NCI-H2107 (cell line): Measurements from ENCODE around the gene ATP6V1G1.

Experiments used
- DNase-seq: peaks from one replicate; lab custom pipeline; 2025; lab: John Stamatoyannopoulos, UW

Gene ATP6V1G1

DNA sequence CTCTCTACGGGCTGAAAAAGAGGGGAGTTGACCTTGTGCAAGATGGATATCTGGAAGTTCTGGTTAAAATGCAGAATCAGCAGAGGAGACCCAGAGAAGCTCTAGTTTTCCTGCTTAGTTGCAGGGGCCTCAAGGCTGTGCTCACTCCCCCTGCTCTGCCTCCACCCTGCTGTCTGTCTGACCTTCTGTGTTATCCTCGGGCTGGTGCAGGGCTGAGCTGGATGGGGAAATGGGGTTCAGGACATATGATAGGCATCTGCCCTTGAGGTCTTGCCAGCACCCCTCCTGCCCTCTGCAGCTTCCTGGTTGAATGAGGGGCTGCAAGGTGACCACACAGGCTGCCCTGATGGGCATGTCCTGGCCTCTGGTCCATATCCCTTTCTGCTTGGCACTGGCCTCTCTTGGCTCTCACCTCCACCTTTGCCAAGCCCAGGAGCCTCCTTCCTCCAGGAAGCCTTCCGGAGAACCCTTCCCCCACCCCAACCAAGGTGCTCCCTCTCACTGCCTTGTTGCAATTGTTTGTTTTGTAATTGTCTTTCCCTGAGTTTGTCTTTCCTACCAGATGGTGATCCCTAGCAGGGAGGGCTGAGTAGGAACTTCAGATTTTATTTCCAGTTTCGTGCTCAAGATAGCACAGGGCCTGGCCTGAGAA lies 24.8 kb downstream of the ATP6V1G1 start:
- no peak for DNase-seq

DNA sequence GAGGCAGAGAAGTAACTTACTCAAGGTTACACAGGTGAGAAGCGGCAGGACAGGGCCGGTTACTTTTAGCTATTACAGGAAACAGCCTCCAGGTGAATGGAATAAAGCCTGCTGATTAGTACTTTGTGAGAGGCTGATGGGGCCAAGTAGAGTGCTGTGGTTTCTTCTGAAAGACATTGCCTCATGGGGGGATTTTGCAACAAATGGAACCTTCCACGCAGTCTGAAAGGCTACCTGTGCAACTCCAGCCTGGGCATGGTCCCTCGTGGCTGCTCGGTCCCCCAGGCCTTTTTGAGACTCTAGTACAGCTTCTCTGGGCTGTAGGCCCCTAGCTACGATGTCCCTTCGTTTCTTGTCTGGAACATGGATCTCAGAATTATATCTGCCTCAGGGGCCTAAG lies 25.5 kb downstream of the ATP6V1G1 start:
- DNase-seq, result no peak

DNA sequence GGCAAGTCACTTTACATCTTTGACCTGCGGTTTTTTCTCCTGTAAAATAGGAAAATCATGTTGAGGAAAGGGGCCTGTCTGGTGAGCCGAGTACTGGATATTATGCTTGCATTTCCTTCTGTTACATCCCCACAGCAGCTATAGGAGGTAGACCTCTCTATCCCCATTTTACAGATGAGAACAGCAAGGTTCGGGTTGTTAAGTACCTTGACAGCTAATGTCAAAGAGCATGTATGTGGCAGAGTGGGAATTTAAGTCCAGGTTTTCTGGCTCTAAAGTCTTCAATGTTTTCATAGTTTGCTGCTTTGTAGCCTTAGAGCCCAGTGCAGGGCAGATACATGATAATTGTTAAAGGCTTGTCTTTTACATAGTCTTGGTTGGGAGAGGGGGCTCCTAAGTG lies 26.4 kb downstream of the ATP6V1G1 start:
- DNase-seq, result no peak

DNA sequence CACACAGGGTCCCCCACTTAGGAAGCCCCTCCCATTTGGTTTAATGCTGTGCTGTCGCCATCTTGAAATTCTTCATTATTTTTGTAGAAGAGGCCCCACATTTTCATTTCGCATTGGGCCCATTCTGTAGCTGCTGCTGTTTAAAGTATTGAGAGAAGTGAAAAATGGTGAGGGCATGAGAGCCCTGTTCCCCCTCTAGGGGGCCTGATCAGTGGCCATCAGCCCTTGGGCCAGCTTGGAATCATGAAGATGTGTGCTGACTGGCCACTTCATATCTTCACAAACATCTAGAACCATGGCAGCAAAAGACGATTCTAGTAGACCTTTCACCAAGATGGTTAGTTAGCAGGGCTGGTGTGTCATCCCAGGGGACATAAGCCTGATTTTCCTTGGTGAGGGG lies 26.8 kb downstream of the ATP6V1G1 start:
- DNase-seq, result no peak

DNA sequence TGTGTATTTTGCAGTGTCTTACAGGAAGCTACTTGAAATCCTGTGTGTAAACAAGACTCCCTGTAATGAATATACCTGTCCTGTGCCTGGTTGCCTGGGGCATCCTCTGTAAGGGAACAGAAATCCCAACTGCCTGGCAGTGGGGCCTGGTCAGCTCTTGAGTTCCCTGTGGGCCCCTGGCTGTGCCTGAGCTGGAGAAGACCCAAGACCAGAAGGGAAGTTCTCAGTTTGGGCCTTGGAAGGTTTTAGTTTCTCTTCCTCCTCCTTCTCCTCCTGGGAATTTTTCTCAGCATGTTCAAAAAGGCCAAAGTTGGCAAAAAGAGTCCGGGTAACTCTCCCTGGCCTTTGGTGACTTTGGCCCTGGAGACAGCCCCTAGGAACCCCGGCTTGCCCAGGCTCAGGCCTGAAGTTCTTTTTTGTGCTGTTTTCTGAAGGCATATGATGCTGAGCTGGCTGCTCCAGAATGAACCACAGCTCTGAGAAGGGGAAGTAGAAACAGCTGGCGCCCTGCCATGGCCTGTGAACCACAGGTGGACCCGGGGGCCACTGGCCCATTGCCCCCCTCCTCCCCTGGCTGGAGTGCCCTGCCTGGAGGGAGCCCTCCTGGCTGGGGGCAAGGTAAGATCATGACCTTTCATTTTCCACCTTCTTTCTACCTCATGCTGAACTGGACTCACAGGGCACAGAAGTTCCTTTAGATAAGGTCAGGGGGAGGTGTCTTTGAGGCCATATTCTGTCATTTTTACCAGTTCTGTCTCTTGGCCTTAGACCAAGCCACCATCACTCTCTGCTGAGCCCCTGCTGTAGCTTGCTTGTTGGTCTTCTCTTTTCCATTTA lies 29.3 kb downstream of the ATP6V1G1 start:
- DNase-seq, result no peak

DNA sequence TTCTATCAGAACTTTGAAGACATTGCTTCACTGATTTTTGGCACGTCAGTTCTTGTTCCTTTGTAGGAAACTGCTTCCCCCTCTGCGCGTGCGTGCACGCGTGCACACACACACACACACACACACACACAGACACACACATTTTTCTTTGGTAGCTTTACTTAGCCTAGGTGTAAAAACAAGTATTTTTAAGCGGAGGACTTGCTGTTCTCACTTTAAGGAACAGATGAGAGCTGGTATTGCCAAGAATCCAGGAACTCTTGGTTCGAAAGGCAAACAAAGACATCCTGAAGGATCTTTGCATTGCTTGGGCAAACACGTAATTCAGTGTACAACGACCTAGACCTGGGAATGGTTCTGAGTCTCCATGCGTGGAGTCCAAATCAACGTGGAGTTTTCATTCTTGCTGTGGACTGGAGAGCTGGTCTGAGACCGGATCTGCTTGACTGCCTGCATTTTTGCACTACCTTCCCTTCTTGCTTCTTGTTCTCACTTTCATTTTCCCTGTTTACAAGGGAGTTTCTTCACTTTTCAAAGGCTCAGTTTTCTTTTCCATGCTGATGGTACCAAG lies 31.7 kb downstream of the ATP6V1G1 start:
- DNase-seq, result no peak

DNA sequence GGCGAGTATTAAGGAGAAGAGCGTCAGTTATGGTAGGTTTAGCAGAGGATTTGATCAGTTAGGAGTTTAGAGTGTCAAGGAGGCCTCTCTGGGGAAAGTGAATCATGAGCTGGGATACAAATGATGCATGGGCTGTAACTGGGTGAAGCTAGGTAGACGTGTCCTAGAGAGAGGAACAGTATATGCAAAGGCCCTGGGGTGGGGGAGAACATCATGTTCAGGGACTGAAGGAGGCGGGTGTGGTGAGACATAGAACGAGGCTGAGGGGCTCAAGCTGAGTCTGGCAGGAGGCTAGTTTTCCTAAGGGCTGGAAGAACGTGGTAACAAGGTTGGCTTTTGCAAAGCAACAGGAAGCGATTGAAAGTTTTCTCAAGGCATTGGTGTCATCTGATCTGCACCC lies 34.0 kb downstream of the ATP6V1G1 start:
- no peak for DNase-seq

DNA sequence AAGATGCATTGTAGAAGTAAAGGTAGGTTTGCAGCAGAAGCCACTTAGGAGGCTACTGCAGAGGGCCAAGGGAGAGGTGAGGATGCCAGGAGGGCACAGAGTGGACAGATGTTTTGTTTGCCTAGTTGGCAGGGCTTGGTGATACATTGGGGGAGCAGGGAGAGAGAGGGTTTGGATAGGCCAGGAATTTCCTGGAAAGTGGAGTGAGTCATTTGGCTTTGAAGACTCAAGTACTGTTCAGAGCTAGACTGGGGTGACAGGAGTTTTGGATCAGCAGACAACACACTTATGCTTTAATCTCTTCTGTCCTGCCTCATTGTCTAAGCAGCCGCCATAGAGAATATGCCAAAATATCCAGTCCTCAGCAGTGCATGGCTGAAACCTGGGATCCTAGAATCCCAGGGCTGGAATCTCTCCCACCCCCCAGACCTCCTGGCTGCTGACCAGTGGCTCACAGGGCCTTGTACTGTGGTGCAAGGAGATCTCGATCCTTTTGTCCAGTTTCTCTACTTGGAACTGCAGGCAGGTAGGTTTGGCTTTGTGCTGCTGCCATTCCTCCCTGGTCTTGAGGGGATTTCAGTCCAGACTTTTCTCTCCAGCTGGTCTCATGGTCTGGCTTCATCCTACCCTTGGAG lies 34.5 kb downstream of the ATP6V1G1 start:
- DNase-seq, result no peak

DNA sequence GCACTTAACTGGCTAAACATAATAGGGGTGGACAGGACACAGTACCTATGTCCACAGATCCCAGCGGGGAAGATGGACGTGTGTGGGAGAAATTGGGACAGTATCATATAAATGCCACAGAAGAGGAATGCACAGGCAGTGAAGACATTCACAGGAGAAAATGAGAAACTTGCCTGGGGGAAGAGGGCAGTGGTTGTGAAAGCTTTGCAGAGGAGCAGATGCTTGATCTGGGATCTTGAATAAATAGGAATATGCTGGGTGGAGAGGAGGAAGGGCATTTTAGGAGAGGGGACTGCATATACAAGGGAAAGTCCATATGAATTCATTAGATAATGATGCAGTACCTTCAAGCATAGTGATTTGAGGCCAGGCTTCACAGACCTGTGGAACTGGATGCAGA lies 37.1 kb downstream of the ATP6V1G1 start:
- DNase-seq, result no peak

DNA sequence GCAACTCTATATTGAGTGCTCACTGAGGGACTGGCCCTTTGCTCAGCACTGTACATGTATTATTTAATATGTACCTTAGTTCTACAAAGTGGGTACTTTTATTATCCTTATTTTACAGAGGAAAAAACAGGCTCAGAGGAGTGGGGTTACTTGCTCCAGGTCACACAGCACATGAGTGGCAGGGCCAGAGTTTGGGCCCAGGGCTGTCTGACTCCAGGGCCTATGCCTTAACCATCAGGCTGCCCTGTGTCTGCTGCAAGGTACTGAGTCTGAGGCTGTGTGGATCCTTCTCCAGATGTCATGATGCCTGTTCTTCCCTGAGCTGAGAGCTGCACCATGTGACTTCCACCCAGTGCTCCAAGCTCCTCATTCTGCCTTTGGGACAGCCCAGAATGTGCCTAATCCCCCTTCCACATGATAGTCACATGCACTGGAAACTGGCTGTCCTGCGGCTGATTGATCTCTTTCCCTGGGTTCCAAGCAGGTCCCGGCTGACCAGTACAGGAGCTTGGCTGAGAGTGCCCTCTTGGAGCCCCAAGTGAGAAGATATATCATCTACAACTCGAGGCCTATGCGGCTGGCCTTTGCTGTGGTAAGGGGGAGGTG lies 38.9 kb downstream of the ATP6V1G1 start:
- DNase-seq, result no peak

DNA sequence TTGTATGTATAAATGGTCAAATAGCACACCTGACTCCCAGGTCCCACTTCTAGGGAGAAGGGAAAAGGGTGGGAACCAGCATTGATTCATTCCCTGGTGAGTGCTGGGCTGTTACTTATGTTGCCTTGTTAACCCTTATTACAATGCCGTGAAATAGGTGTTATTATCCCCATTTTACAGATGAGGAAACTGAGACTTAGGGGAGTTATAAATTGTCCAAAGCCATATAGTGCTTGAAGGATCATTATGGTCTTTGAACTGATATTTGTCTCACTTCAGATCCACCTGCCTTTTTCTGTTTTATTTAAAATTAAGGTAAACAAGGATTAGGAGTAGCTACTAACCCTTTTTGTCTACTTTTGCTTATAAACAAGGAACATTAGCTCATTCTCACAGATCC lies 40.0 kb downstream of the ATP6V1G1 start:
- DNase-seq, result no peak

DNA sequence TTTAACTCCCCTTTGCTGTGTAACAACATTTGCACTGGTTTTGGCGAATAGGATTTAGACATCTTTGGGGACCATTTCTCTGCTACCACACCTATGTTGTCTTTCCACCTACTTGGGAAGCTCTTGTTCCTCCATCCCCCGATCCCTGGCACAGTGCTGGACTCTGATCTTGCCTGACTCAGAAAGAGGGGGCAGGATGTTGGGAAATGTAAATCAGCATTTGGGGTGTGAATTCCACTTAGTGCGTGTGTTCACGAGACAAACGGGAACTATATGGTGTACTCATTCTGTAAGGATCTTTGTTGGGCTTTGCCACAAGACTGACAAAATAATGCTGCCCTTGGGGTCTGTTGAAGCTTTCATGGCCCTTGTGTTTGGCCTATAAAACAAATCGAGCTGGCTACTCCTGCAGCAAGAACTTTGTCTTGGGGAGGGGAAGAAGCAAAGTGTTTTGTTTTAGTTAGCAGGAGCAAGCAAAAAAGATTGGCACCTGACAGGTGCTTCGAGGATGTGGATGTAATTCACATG lies 42.1 kb downstream of the ATP6V1G1 start:
- no peak for DNase-seq

DNA sequence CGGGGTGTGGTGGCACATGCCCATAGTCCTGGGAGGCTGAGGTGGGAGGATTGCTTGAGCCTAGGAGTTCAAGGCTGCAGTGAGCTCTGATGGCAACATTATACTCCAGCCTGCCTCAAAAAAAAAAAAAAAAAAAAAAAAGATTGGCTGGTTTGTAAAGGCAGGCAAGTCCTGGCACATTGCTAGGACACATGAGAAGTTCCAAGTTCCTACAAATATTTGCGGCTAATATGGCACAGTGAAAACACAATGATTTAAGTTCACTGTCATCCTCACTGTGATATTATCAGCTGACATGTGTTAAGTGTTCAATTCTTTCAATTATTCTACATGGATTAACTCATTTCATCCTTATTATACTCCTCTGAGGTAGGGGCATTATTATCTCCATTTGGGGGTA lies 43.6 kb downstream of the ATP6V1G1 start:
- no peak for DNase-seq

DNA sequence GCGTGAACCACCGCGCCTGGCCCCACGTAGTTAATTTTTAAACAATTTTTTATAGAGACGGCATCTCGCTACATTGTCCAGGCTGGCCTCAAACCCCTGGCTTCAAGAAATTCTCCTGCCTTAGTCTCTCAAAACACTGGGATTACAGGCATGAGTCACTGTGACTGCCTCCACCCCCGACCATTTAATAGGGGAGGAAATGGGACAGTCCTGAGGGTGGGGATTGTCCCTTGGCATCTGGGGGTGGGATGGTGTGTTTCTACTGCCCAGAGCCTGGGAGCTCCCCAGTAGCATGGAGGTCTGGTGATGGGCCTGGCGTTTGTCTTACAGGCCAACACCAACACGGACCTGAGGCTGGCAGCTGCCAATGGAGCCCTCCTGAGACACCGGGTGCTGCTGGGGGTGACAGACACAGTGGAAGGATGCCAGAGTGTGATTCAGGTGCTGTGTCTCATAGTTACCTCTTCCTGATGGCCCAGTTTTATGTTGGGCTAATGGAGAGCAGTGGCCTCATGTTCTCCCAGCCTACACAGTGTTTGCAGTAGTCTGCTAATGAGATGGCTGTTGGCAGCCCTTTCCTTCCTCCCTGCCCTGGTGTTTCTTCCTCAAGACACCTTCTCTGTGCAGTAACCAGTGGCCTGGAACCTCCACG lies 46.0 kb downstream of the ATP6V1G1 start:
- no peak for DNase-seq

DNA sequence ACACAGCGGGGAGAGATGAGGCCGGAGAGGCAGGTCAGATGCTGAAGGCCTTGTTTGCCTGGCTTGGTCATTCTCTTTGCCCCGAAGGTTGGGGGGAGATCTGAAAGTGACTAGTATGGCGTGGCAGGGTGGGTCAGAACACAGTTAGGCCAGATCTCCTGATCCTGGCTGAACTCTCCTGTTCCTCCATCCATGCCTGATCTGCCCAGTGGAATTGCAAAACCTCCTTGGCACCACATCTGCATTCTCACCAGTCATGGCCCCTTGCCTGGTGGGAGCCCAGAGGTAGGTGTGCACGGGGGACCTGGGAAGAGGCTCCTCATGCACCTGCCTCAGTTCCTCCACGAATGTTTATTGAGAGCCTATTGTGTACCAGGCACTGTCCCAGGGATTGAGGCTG lies 46.8 kb downstream of the ATP6V1G1 start:
- no peak for DNase-seq

DNA sequence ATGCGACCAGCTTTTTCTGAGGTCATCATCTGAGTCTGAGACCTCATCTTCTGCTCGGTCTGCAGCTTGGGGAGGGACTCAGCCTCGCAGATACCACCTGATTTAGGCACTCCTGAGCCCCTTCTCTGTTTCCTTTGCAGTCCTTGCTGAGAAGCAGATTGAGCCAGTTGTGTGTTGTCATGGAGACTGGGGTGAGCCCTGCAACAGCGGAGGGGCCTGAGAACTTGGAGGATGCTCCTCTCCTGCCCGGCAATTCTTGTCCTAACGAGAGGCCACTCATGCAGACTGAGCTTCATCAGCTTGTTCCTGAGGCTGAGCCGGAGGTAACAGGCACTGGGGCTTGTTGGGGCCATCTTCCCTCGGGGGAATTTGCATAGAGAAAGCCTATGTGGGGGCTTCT lies 50.8 kb downstream of the ATP6V1G1 start:
- no peak for DNase-seq

DNA sequence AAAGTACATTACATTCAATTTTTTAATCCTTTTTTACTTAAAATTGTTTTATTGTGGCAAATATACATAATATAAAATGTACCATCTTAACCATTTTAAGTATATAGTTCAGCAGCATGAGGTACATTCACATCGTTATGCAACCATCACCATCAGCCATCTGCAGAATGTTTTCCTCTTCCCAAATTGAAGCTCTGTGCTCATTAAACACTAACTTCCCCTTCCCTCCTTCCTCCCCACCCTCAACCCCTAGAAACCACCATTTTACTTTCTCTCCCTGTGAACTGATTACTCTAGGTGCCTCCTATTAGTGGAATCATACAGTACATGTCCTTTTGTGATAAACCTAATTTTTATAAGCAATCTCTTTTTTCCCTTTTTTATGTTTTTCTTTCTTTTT lies 54.4 kb downstream of the ATP6V1G1 start:
- no peak for DNase-seq

DNA sequence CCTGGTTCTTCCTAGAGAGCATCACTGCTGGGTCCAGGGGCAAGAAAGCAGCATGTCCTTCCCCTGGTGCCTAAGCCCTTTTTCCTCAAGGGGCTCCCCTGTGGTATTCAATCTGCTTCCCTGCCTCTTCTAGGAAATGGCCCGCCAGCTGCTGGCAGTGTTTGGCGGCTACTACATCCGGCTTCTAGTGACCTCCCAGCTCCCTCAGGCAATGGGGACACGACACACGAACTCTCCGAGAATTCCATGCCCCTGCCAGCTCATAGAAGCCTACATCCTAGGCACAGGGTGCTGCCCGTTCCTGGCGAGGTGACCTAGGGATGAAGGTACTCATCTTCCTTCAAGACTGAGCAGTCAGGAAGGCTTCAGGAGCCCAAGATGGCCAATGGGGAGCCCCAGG lies 55.4 kb downstream of the ATP6V1G1 start:
- DNase-seq, result no peak

DNA sequence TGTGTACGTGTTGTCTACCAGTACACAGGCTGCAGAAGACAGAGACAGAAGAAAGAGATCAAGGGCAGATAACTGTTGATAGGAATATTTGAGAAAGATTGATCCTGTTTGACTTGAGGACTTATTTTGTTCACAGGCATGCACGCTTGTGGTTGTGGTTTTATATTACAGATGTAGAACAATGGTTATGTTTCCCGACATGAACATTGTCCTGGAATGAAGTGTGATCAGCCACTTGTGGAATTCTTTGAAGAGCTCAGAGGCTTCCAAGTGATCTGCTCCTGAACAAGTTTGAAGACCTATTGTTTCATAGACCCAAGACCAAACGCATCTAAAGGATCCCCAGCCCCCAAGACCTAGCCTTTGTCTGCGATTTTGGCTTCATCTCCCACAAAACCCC lies 56.3 kb downstream of the ATP6V1G1 start:
- DNase-seq, result no peak
